OCI-LY3 (cell line): ENCODE results near the gene ZNF579.

Source experiments
- H2AFZ ChIP-seq: fragments of 200-600, 300-600 bp; shearing (Covaris generic); 2 replicates; pipeline ENCODE4 v1.6.0; 2014; ENCODE audit warnings: antibody characterized with exemption, low read depth, low read length
- H3K27ac ChIP-seq: fragments of 200-600, 300-600 bp; sonication (generic); 2 replicates; pipeline ENCODE4 v1.5.1; 2014; ENCODE audit warnings: mild to moderate bottlenecking, low read length, moderate library complexity, mixed read lengths
- H3K27me3 ChIP-seq: fragments of 200-600, 300-600 bp; sonication (generic); 2 replicates; pipeline ENCODE4 v1.6.1; 2014; ENCODE audit warnings: low read depth, low read length, mixed read lengths
- H3K36me3 ChIP-seq: fragments of 200-600, 300-600 bp; sonication (generic); replicated peaks from 2 replicates; pipeline ENCODE3; 2014; ENCODE audit warnings: low read depth, low read length, mixed read lengths
- H3K4me1 ChIP-seq: fragments of 300-600, 200-600 bp; sonication (generic); 2 replicates; pipeline ENCODE4 v1.6.1; 2014; ENCODE audit warnings: low read length, mixed read lengths
- H3K4me2 ChIP-seq: fragments of 200-600, 300-600 bp; sonication (generic); 2 replicates; pipeline ENCODE4 v1.6.1; 2014; ENCODE audit warnings: low read length, mixed read lengths
- H3K4me3 ChIP-seq: fragments of 300-600, 200-600 bp; sonication (generic); 2 replicates; pipeline ENCODE4 v1.5.1; 2014; ENCODE audit warnings: antibody characterized with exemption, mild to moderate bottlenecking, low read length, moderate library complexity
- H3K79me2 ChIP-seq: fragments of 300-600, 200-600 bp; shearing (Covaris generic); 2 replicates; pipeline ENCODE4 v1.6.1; 2014; ENCODE audit warnings: mild to moderate bottlenecking, low read length, mixed read lengths
- H3K9ac ChIP-seq: fragments of 300-600, 200-600 bp; shearing (Covaris generic); 2 replicates; pipeline ENCODE4 v1.6.0; 2014; ENCODE audit warnings: mild to moderate bottlenecking, low read length, moderate library complexity
- H3K9me3 ChIP-seq: fragments of 200-600, 300-600 bp; shearing (Covaris generic); 2 replicates; pipeline ENCODE4 v1.6.1; 2014; ENCODE audit warnings: low read length, mixed read lengths; ENCODE audit not compliant: insufficient read depth
- H4K20me1 ChIP-seq: fragments of 200-600, 300-600 bp; sonication (generic); 2 replicates; pipeline ENCODE4 v1.6.1; 2016; ENCODE audit warnings: low read length, mixed read lengths; ENCODE audit not compliant: insufficient read depth
- CTCF ChIP-seq: fragments of 200-600, 300-600 bp; sonication (generic); IDR thresholded peaks from 2 replicates; pipeline ENCODE4 v1.5.1; 2014; ENCODE audit warnings: antibody characterized with exemption, low read length, low read depth
- EZH2phosphoT487 ChIP-seq: fragments of 200-600 bp; shearing (Covaris generic); IDR thresholded peaks from 2 replicates; pipeline ENCODE4 v1.6.1; 2018; ENCODE audit warnings: antibody characterized with exemption, mixed run types, low read depth

The ZNF579 gene

GRCh38 chr19:55603115-55603514 lies 22.5 kb upstream of the ZNF579 start:
- H3K79me2 ChIP-seq: peaks cover 36% of the 10 kb centered on the region
- no peak overlapping the region for H3K27ac ChIP-seq
- TF ChIP-seq CTCF (no peak), EZH2phosphoT487 (no peak)
- H3K36me3 ChIP-seq: peaks cover 13% of the 10 kb centered on the region
- peaks cover 30% of the 10 kb centered on the region for H3K4me1 ChIP-seq
- no peak overlapping the region for H3K4me3 ChIP-seq
- no peak overlapping the region for H2AFZ ChIP-seq
- no peak overlapping the region for H3K9ac ChIP-seq
- no peaks in the 10 kb centered on the region for H3K27me3 ChIP-seq
- no peaks in the 10 kb centered on the region for H3K9me3 ChIP-seq
- no peak overlapping the region for H3K4me2 ChIP-seq
- no peaks in the 10 kb centered on the region for H4K20me1 ChIP-seq

GRCh38 chr19:55602104-55603001 lies 21.7 kb upstream of the ZNF579 start:
- Histone ChIP-seq H4K20me1 (no peaks in the 10 kb centered on the region), H3K4me2 (no peak overlapping the region), H3K4me3 (no peak overlapping the region), H3K4me1 (peaks cover 30% of the 10 kb centered on the region), H3K27me3 (no peaks in the 10 kb centered on the region), H3K79me2 (peaks cover 30% of the 10 kb centered on the region), H3K27ac (no peak overlapping the region), H3K9ac (no peak overlapping the region), H3K36me3 (peaks cover 8% of the 10 kb centered on the region), H2AFZ (no peak overlapping the region), H3K9me3 (no peaks in the 10 kb centered on the region)
- TF ChIP-seq EZH2phosphoT487 (no peak), CTCF (no peak)

GRCh38 chr19:55601084-55601483 lies 20.4 kb upstream of the ZNF579 start:
- peak overlapping the region; percentile 80 for H3K4me3 ChIP-seq
- TF ChIP-seq EZH2phosphoT487 (no peak), CTCF (no peak)
- H3K79me2 ChIP-seq: peaks cover 17% of the 10 kb centered on the region
- no peaks in the 10 kb centered on the region for H3K9me3 ChIP-seq
- no peak overlapping the region for H2AFZ ChIP-seq
- H3K27me3 ChIP-seq: no peaks in the 10 kb centered on the region
- peak overlapping the region; percentile 85 for H3K27ac ChIP-seq
- H3K9ac ChIP-seq: peak overlapping the region; percentile 92
- H3K4me1 ChIP-seq: peaks cover 21% of the 10 kb centered on the region
- H3K4me2 ChIP-seq: peak overlapping the region; percentile 99
- H4K20me1 ChIP-seq: no peaks in the 10 kb centered on the region
- peaks cover 2% of the 10 kb centered on the region for H3K36me3 ChIP-seq

- H3K4me1 ChIP-seq: peaks cover 21% of the 10 kb centered on the region
- peak overlapping the region; percentile 85 for H3K27ac ChIP-seq
- H3K9me3 ChIP-seq: no peaks in the 10 kb centered on the region
- peak overlapping the region; percentile 99 for H3K4me2 ChIP-seq
- H4K20me1 ChIP-seq: no peaks in the 10 kb centered on the region
- peaks cover 13% of the 10 kb centered on the region for H3K79me2 ChIP-seq
- no peaks in the 10 kb centered on the region for H3K27me3 ChIP-seq
- H3K9ac ChIP-seq: peak overlapping the region; percentile 92
- H3K36me3 ChIP-seq: peaks cover 6% of the 10 kb centered on the region
- H2AFZ ChIP-seq: peak overlapping the region; percentile 24; the same call in 1 of the 2 replicates
- no peak for TF ChIP-seq CTCF
- TF ChIP-seq EZH2phosphoT487: no peak
- peak overlapping the region; percentile 80 for H3K4me3 ChIP-seq
Measured at GRCh38 chr19:55600662-55601028, 20.0 kb upstream of the ZNF579 start.
